Ishikawa (cell line): ENCODE measurements around the gene NEGR1.

Experiments
- CEBPB ChIP-seq: IDR thresholded peaks from 2 replicates; pipeline ENCODE4 v1.6.1; 2012
- CREB1 ChIP-seq: IDR thresholded peaks from 2 replicates; pipeline ENCODE4 v1.6.1; 2012; ENCODE audit warnings: low read depth
- EGR1 ChIP-seq: IDR thresholded peaks from 2 replicates; pipeline ENCODE4 v1.6.1; 2012
- EP300 ChIP-seq: IDR thresholded peaks from 2 replicates; pipeline ENCODE4 v1.6.1; 2012; ENCODE audit warnings: borderline replicate concordance
- FOXM1 ChIP-seq: IDR thresholded peaks from 2 replicates; pipeline ENCODE4 v1.6.1; 2012; ENCODE audit warnings: low read depth, borderline replicate concordance
- NFIC ChIP-seq: IDR thresholded peaks from 2 replicates; pipeline ENCODE4 v1.6.1; 2012
- RAD21 ChIP-seq: IDR thresholded peaks from 2 replicates; pipeline ENCODE4 v1.6.1; 2012; ENCODE audit warnings: low read depth
- TAF1 ChIP-seq: IDR thresholded peaks from 2 replicates; pipeline ENCODE4 v1.6.1; 2012; ENCODE audit warnings: low read depth, mild to moderate bottlenecking
- TCF12 ChIP-seq: IDR thresholded peaks from 2 replicates; pipeline ENCODE4 v1.6.1; 2012; ENCODE audit warnings: low read depth
- TEAD4 ChIP-seq: IDR thresholded peaks from 2 replicates; pipeline ENCODE4 v1.6.1; 2012
- YY1 ChIP-seq: IDR thresholded peaks from 2 replicates; pipeline ENCODE4 v1.6.1; 2012; ENCODE audit warnings: low read depth
- ZBTB7A ChIP-seq: IDR thresholded peaks from 2 replicates; pipeline ENCODE4 v1.6.1; 2012; ENCODE audit warnings: low read depth
- TF ChIP-seq, protein P1 (sequence below): IDR thresholded peaks from 2 replicates; pipeline ENCODE4 v1.6.1; 2012
- TF ChIP-seq, protein P2 (sequence below): IDR thresholded peaks from 2 replicates; pipeline ENCODE4 v1.6.1; 2012
- TF ChIP-seq, protein P3 (sequence below): IDR thresholded peaks from 2 replicates; pipeline ENCODE4 v1.6.1; 2012; ENCODE audit warnings: low read depth, mild to moderate bottlenecking

NEGR1 gene

DNA sequence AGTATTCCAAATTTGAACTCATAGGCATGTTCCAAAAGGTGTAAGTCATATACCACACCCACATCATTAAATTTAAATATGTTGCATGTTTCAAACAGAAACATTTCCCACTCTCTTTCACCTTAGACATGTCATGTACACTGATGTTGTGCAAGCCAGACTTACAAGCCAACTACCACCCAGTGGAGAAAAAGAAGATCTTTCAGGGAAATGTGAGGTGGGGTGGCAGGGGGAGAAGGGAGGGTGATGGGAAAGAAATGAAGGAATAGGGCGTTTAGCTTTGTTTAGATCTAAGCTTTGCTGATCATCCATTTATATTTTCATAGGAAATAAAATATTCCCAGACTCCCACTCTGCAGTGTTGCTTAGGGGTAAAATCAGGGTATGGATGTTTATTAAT is 1.6 kb downstream of the NEGR1 start:
- TF ChIP-seq TAF1, result no peak
- TF ChIP-seq, protein P1, sequence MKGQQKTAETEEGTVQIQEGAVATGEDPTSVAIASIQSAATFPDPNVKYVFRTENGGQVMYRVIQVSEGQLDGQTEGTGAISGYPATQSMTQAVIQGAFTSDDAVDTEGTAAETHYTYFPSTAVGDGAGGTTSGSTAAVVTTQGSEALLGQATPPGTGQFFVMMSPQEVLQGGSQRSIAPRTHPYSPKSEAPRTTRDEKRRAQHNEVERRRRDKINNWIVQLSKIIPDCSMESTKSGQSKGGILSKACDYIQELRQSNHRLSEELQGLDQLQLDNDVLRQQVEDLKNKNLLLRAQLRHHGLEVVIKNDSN, result no peak
- TF ChIP-seq, protein P2, sequence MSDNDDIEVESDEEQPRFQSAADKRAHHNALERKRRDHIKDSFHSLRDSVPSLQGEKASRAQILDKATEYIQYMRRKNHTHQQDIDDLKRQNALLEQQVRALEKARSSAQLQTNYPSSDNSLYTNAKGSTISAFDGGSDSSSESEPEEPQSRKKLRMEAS, result no peak
- TF ChIP-seq, protein P3, sequence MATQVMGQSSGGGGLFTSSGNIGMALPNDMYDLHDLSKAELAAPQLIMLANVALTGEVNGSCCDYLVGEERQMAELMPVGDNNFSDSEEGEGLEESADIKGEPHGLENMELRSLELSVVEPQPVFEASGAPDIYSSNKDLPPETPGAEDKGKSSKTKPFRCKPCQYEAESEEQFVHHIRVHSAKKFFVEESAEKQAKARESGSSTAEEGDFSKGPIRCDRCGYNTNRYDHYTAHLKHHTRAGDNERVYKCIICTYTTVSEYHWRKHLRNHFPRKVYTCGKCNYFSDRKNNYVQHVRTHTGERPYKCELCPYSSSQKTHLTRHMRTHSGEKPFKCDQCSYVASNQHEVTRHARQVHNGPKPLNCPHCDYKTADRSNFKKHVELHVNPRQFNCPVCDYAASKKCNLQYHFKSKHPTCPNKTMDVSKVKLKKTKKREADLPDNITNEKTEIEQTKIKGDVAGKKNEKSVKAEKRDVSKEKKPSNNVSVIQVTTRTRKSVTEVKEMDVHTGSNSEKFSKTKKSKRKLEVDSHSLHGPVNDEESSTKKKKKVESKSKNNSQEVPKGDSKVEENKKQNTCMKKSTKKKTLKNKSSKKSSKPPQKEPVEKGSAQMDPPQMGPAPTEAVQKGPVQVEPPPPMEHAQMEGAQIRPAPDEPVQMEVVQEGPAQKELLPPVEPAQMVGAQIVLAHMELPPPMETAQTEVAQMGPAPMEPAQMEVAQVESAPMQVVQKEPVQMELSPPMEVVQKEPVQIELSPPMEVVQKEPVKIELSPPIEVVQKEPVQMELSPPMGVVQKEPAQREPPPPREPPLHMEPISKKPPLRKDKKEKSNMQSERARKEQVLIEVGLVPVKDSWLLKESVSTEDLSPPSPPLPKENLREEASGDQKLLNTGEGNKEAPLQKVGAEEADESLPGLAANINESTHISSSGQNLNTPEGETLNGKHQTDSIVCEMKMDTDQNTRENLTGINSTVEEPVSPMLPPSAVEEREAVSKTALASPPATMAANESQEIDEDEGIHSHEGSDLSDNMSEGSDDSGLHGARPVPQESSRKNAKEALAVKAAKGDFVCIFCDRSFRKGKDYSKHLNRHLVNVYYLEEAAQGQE, result no peak
- no peak for TF ChIP-seq NFIC
- TF ChIP-seq EP300, result no peak
- TF ChIP-seq EGR1, result no peak
- TF ChIP-seq YY1, result no peak
- TF ChIP-seq CEBPB, result no peak
- TF ChIP-seq RAD21, result no peak
- TF ChIP-seq CREB1, result no peak
- TF ChIP-seq FOXM1, result no peak
- no peak for TF ChIP-seq TEAD4
- no peak for TF ChIP-seq ZBTB7A
- no peak for TF ChIP-seq TCF12

DNA sequence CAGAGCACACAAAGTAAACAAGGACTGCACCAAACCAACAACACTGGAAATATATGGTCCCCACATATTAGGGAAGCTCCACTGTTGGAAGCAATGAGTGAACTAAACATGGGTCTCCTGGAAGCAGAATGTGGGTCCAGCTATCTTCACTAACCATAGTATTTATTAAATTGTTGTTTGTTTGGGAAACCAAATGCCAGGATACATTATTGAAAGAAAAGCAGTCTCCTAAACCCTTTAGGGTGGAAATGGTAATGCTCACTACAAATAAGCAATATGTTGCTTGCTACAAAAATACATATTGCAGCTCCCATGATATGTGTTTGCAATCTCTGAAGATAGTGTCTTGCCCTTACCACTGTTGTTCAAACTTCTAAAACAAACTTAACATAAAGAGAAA is 2.2 kb downstream of the NEGR1 start:
- no peak for TF ChIP-seq CEBPB
- TF ChIP-seq FOXM1, result no peak
- TF ChIP-seq, protein P1, result no peak
- TF ChIP-seq TEAD4, result no peak
- TF ChIP-seq, protein P2, result no peak
- TF ChIP-seq RAD21, result no peak
- TF ChIP-seq EP300, result no peak
- TF ChIP-seq NFIC, result no peak

DNA sequence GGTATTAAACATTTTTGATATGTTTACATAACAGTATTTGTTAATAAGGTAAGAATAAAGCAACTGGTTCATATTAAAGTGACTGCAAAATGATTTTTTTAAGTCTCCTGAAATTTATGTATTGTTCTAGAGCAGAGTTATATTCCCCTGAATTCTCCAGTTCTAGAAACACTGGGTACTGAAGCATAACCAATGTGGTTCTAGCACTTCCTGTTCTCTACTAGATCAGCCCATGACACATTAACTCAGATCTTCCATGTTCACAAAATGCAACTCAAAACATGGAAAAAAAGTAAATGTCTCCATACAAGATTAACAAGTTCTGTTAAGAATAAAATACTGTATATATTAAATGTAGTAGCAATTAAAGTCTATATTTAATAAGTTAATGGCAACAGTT is 3.9 kb downstream of the NEGR1 start:
- TF ChIP-seq, protein P3, result no peak
- no peak for TF ChIP-seq EGR1
- TF ChIP-seq, protein P1, result no peak
- no peak for TF ChIP-seq YY1
- no peak for TF ChIP-seq CREB1
- TF ChIP-seq FOXM1, result no peak
- no peak for TF ChIP-seq TCF12
- TF ChIP-seq TEAD4, result no peak
- no peak for TF ChIP-seq EP300
- TF ChIP-seq CEBPB, result no peak
- no peak for TF ChIP-seq RAD21

DNA sequence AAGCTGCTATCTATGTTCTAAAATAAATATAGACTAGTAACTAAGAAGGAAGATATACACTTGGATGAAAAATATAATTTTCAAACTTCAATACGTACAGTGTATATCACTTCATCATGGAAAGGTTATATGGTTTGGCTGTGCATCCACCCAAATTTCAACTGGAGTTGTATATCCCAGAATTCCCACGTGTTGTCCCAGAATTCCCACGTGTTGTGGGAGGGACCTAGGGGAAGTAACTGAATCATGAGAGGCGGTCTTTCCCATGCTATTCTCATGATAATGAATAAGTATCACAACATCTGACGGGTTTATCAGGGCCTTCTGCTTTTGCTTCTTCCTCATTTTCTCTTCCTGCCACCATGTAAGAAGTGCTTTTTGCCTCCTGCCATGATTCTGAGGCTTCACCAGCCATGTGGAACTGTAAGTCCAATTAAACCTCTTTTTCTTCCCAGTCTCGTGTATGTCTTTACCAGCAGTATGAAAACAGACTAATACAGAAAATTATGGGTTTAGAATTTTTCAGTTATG is 10.7 kb downstream of the NEGR1 start:
- TF ChIP-seq TEAD4 (no peak), NFIC (no peak), YY1 (no peak), TAF1 (no peak)

DNA sequence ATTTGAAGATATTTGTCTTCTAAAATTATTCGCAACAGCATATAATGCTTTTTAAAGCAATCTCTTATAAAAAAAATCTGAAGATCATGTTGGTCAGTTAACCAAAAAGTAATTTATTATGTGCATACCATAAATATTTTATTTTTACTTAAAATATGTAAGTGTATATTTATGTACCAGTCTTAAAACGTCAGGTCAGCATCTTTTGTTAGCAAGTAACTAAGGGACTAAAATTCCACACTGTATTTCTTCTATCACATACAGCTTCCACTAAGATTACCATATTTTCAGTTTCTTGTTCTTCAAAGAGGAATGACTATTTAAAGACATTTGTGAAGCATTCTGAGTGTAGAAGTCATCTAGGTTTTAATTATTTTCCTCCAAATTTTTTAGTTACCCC is 19.6 kb downstream of the NEGR1 start:
- TF ChIP-seq EP300, result no peak
- no peak for TF ChIP-seq ZBTB7A
- TF ChIP-seq RAD21, result no peak
- TF ChIP-seq, protein P1, result no peak
- TF ChIP-seq, protein P3, result no peak
- no peak for TF ChIP-seq CREB1
- no peak for TF ChIP-seq EGR1
